Stimulated activated CD8-positive, alpha-beta memory T cell treated with anti-CD3 and anti-CD28 coated beads, Interleukin-4, amount 100 ng/mL, for 4 hours (primary cell): ENCODE data around the gene A3GALT2.

Experiments used
- DNase-seq, 2 donors: peaks; one replicate each; pipeline ENCODE4 v3.0.0-alpha.2; 2020; ENCODE audit warnings: low read depth in 2 of 2, low spot score in 1 of 2

The A3GALT2 gene

GRCh38 chr1:33320619-33321165 is at the start of gene A3GALT2:
Gene A3GALT2 (minus strand): TSS chr1:33321098. CDS start chr1:33321098, 0 bp downstream.
- no peak for DNase-seq

GRCh38 chr1:33370301-33370700 is 49.4 kb upstream of the A3GALT2 start:
- no peak for DNase-seq

- no peak for DNase-seq
These were observed 48.9 kb upstream of the A3GALT2 start for GRCh38 chr1:33369764-33370163.

- DNase-seq = no peak
These were observed 48.2 kb upstream of the A3GALT2 start for GRCh38 chr1:33369081-33369480.

- DNase-seq = no peak
These were observed 47.5 kb upstream of the A3GALT2 start for GRCh38 chr1:33368431-33368830.

- peak; percentile 62 to 86 for DNase-seq
These were observed 46.8 kb upstream of the A3GALT2 start for GRCh38 chr1:33367485-33368405.

- DNase-seq = no peak
These were observed 46.0 kb upstream of the A3GALT2 start for GRCh38 chr1:33366762-33367484.

GRCh38 chr1:33365560-33365997 is 44.7 kb upstream of the A3GALT2 start:
- DNase-seq = no peak

GRCh38 chr1:33364565-33364918 is 43.6 kb upstream of the A3GALT2 start:
- no peak for DNase-seq

GRCh38 chr1:33363470-33363861 is 42.6 kb upstream of the A3GALT2 start:
- no peak for DNase-seq

- no peak for DNase-seq
These were observed 42.1 kb upstream of the A3GALT2 start for GRCh38 chr1:33363021-33363420.

- DNase-seq = no peak
These were observed 40.8 kb upstream of the A3GALT2 start for GRCh38 chr1:33361532-33362235.

- no peak for DNase-seq
These were observed 39.5 kb upstream of the A3GALT2 start for GRCh38 chr1:33360367-33360766.

- DNase-seq = no peak
These were observed 39.0 kb upstream of the A3GALT2 start for GRCh38 chr1:33359931-33360330.

GRCh38 chr1:33358795-33359503 is 38.1 kb upstream of the A3GALT2 start:
- no peak for DNase-seq

GRCh38 chr1:33358114-33358794 is 37.4 kb upstream of the A3GALT2 start:
- DNase-seq = no peak

- DNase-seq = no peak
These were observed 36.2 kb upstream of the A3GALT2 start for GRCh38 chr1:33357099-33357498.

- DNase-seq = no peak
These were observed 33.9 kb upstream of the A3GALT2 start for GRCh38 chr1:33354707-33355316.

- DNase-seq = no peak
These were observed 32.6 kb upstream of the A3GALT2 start for GRCh38 chr1:33353531-33353930.

GRCh38 chr1:33351281-33351660 is 30.4 kb upstream of the A3GALT2 start:
- DNase-seq = no peak
